22Rv1 (cell line): Measurements from ENCODE around the gene NFATC3.

ENCODE experiments used
- ZFX ChIP-seq: fragments of 450-650 bp; IDR thresholded peaks from 2 replicates; pipeline ENCODE4 v1.6.1; 2017; ENCODE audit warnings: antibody characterized with exemption, borderline replicate concordance
- TF ChIP-seq, protein P1 (sequence below): fragments of 450-650 bp; IDR thresholded peaks from 2 replicates; pipeline ENCODE4 v1.5.1; 2017; ENCODE audit warnings: mild to moderate bottlenecking

GRCh38 chr16:68090130-68090529 is 5.0 kb downstream of the NFATC3 start:
- TF ChIP-seq, protein P1, sequence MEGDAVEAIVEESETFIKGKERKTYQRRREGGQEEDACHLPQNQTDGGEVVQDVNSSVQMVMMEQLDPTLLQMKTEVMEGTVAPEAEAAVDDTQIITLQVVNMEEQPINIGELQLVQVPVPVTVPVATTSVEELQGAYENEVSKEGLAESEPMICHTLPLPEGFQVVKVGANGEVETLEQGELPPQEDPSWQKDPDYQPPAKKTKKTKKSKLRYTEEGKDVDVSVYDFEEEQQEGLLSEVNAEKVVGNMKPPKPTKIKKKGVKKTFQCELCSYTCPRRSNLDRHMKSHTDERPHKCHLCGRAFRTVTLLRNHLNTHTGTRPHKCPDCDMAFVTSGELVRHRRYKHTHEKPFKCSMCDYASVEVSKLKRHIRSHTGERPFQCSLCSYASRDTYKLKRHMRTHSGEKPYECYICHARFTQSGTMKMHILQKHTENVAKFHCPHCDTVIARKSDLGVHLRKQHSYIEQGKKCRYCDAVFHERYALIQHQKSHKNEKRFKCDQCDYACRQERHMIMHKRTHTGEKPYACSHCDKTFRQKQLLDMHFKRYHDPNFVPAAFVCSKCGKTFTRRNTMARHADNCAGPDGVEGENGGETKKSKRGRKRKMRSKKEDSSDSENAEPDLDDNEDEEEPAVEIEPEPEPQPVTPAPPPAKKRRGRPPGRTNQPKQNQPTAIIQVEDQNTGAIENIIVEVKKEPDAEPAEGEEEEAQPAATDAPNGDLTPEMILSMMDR: no peak
- no peak for TF ChIP-seq ZFX
